Mucosa of stomach (tissue), 1 donor: ENCODE measurements around the gene DDO.

Source experiments
- H3K27me3 ChIP-seq: one replicate; pipeline ENCODE4 v1.7.0; 2013; ENCODE audit warnings: mild to moderate bottlenecking, low read length; ENCODE audit not compliant: control insufficient read depth, insufficient read depth
- H3K36me3 ChIP-seq: one replicate; pipeline ENCODE4 v1.7.0; 2013; ENCODE audit warnings: low read length; ENCODE audit not compliant: control insufficient read depth, insufficient read depth
- H3K4me1 ChIP-seq: one replicate; pipeline ENCODE4 v1.7.0; 2013; ENCODE audit warnings: mild to moderate bottlenecking, low read length; ENCODE audit not compliant: control insufficient read depth, insufficient read depth
- H3K4me3 ChIP-seq: one replicate; pipeline ENCODE4 v1.7.0; 2013; ENCODE audit warnings: low read length
- H3K9ac ChIP-seq: one replicate; pipeline ENCODE4 v1.7.0; 2013; ENCODE audit warnings: mild to moderate bottlenecking, low read length, moderate library complexity
- H3K9me3 ChIP-seq: one replicate; pipeline ENCODE4 v1.7.0; 2013; ENCODE audit warnings: mild to moderate bottlenecking, low read length, moderate library complexity; ENCODE audit not compliant: control insufficient read depth
- donor health status: Pancreatic carcinoma.

Gene DDO

DNA sequence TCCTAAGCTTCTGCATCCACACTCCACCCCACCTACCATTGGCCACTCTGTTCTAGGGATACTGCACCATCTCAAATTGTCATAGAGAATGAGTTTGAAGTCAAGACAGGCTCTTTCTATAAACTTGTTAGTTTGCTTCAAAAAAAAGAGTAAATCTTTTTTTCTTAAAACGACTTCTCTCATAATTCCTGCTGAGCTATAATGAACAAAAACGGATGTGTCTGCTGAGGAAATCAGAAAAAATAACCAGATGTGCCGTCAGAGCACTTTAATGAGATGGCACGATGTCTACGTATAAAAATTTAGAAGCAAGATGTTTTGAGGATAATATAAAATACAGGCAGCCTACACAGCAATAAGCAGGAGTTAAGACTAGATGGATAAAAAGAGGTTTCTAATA lies 24.0 kb upstream of the DDO start:
- Histone ChIP-seq H3K9me3 (no peaks in the 10 kb centered on the region), H3K36me3 (no peaks in the 10 kb centered on the region), H3K9ac (no peak overlapping the region), H3K4me1 (no peaks in the 10 kb centered on the region), H3K4me3 (no peak overlapping the region), H3K27me3 (no peaks in the 10 kb centered on the region)

DNA sequence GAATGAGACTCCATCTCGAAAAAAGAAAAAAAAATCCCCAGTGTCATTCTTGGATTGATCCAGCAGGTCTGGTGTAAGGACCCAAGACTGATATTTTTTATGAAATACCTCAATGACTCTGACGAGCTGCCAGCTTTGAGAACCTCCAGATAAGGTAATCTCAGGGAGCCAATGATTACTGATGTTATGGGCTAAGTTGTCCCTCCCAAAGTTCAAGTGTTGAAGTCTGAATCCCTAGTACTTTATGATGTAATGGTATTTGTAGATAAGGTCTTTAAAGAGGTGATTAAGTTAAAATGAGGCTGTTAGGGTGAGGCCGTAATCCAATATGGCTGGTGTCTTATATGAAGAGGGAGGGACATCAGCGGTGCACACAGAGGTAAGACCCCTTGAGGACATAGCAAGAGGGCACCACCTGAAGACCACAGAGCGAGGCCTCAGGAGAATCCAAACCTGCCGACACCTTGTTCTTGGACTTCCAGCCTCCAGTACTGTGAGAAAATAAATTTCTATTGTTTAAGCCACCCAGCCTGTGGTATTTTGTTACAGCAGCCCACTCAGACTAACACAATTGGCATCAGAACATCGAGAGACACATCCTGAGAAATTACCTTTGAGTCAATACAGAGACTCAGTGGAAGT lies 19.7 kb upstream of the DDO start:
- no peaks in the 10 kb centered on the region for H3K9me3 ChIP-seq
- H3K4me3 ChIP-seq = no peak overlapping the region
- no peak overlapping the region for H3K9ac ChIP-seq
- no peaks in the 10 kb centered on the region for H3K36me3 ChIP-seq
- H3K4me1 ChIP-seq = no peaks in the 10 kb centered on the region
- H3K27me3 ChIP-seq = peaks cover 2% of the 10 kb centered on the region

GRCh38 chr6:110432285-110432900 lies 17.0 kb upstream of the DDO start:
- Histone ChIP-seq H3K9me3 (no peaks in the 10 kb centered on the region), H3K4me3 (no peak overlapping the region), H3K9ac (no peak overlapping the region), H3K36me3 (no peaks in the 10 kb centered on the region), H3K4me1 (no peaks in the 10 kb centered on the region), H3K27me3 (peaks cover 4% of the 10 kb centered on the region)

- Histone ChIP-seq H3K36me3 (no peaks in the 10 kb centered on the region), H3K4me3 (no peak overlapping the region), H3K4me1 (no peaks in the 10 kb centered on the region), H3K27me3 (peaks cover 4% of the 10 kb centered on the region), H3K9me3 (no peaks in the 10 kb centered on the region), H3K9ac (no peak overlapping the region)
Observed at GRCh38 chr6:110430741-110431140, 15.4 kb upstream of the DDO start.

DNA sequence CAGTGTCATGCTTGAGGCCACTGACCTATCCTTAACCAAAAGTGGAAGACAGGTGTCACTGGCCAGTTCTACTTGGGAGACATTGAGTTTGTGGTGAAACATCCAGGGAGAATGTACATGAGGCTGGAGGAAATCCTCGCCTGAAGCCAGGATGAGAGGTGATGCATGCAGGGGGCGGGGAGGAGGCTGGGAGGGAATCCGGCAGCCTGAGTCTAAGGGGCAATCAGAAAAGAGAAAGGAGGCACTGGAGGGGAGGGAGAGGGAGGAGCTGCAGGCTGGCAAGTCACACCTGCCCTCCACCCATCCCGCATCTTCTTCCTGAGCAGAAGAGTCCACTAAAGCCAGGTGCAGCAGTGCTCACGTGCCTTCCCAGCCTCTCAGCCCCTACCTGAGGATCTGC lies 14.9 kb upstream of the DDO start:
- Histone ChIP-seq H3K9me3 (no peaks in the 10 kb centered on the region), H3K27me3 (peaks cover 4% of the 10 kb centered on the region), H3K36me3 (no peaks in the 10 kb centered on the region), H3K4me1 (no peaks in the 10 kb centered on the region), H3K4me3 (no peak overlapping the region), H3K9ac (no peak overlapping the region)

- no peaks in the 10 kb centered on the region for H3K4me1 ChIP-seq
- no peak overlapping the region for H3K9ac ChIP-seq
- no peaks in the 10 kb centered on the region for H3K9me3 ChIP-seq
- no peaks in the 10 kb centered on the region for H3K36me3 ChIP-seq
- peaks cover 4% of the 10 kb centered on the region for H3K27me3 ChIP-seq
- no peak overlapping the region for H3K4me3 ChIP-seq
Observed at GRCh38 chr6:110428153-110428552, 12.8 kb upstream of the DDO start.

DNA sequence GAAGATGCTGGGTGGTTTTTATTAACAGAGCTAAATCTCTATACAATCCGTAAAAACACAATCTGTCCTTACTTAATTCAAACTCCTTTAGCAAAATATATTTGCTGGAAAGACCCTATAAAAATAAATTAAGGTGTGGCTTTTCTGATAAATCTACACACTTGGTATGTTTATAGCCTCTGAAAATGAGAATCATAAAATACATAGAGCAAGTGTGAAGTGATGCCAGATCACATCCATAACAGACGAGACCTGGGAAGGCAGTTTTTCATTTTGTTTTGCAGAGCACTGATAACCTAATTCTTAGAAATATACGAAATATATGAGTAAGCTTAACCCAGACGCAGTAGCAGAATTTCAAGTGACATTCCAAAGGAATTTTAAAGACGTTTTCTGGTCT lies 10.4 kb upstream of the DDO start:
- Histone ChIP-seq H3K27me3 (peaks cover 4% of the 10 kb centered on the region), H3K9ac (no peak overlapping the region), H3K4me1 (no peaks in the 10 kb centered on the region), H3K9me3 (no peaks in the 10 kb centered on the region), H3K4me3 (no peak overlapping the region), H3K36me3 (no peaks in the 10 kb centered on the region)

DNA sequence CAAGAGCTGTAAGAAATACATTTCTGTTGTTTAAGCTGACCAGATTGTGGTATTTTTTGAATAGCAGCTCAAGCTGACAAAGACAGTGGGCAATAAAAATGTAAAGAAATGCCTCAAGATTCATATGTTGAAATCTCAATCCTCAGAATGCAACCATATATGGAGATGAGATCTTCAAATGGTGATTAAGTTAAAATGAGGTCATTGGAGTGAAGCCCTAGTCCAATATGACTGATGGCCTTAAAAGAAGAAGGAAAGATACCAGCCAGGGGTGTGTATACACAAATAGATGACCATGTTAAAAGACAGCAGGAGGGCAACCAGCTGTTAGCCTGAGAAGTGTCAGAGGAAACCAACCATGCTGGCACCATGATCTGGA lies 7.1 kb upstream of the DDO start:
- Histone ChIP-seq H3K4me1 (no peaks in the 10 kb centered on the region), H3K9ac (no peak overlapping the region), H3K9me3 (no peaks in the 10 kb centered on the region), H3K4me3 (no peak overlapping the region), H3K36me3 (no peaks in the 10 kb centered on the region), H3K27me3 (no peaks in the 10 kb centered on the region)

DNA sequence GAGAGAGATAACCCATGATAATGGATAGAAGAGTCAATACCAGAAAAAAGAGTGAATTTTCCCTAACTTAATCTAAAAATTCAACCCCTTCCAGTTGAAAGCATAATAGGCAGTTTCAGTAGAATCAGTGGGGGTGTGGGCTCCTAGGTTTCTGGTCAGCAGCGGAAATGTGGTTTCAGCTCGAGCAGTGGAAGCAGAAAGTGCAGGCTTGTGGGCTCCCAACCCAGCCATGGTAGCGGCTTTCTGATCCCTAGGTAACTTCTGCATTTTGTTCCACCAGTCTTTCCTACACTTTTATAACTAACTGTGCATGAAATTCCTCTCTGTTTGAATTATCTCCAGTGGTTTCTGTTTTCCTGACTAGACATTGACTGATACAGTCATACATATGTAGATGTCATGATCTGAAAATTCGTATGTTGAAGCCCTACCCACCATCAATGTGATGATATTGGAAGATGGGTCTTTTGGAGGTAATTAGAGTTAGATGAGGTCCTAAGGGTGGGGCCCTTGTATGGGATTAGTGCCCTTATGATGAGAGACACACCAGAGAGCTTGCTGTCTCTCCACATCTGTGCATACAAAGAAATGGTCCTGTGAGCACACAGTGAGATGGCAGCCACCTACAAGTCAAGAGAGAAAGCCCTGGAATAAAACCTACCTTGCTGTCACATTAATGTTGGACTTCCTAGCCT lies 6.5 kb upstream of the DDO start:
- Histone ChIP-seq H3K36me3 (no peaks in the 10 kb centered on the region), H3K4me3 (no peak overlapping the region), H3K9ac (no peak overlapping the region), H3K27me3 (no peaks in the 10 kb centered on the region), H3K4me1 (no peaks in the 10 kb centered on the region), H3K9me3 (no peaks in the 10 kb centered on the region)

- Histone ChIP-seq H3K9me3 (no peaks in the 10 kb centered on the region), H3K36me3 (no peaks in the 10 kb centered on the region), H3K4me3 (no peak overlapping the region), H3K9ac (no peak overlapping the region), H3K27me3 (no peaks in the 10 kb centered on the region), H3K4me1 (peaks cover 9% of the 10 kb centered on the region)
Observed at GRCh38 chr6:110419028-110419739, 3.8 kb upstream of the DDO start.

GRCh38 chr6:110418594-110418993 lies 3.2 kb upstream of the DDO start:
- Histone ChIP-seq H3K9me3 (no peaks in the 10 kb centered on the region), H3K9ac (no peak overlapping the region), H3K36me3 (no peaks in the 10 kb centered on the region), H3K27me3 (no peaks in the 10 kb centered on the region), H3K4me3 (no peak overlapping the region), H3K4me1 (peaks cover 9% of the 10 kb centered on the region)

DNA sequence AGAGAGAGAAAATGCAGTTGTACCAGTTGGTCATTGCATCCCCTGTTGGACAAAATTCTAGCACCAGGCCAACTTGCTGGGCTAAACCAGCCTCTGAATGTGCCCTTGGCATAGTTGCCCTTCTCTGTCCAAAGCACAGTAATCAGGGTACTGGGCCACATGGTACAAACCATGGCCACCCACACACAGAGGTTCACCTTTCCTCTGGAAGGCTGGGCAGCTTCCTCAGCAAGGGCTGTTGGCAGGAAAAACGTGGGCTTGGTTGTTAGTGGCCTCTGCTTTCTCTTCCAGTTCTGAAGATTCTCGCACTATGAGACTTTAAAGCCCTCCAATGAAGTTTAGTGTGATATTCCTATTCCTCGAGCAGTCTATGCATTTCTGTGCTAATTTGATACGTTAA lies 706 bp downstream of the DDO start:
- Histone ChIP-seq H3K4me1 (peaks cover 9% of the 10 kb centered on the region), H3K4me3 (peak overlapping the region; percentile 27), H3K9me3 (no peaks in the 10 kb centered on the region), H3K36me3 (no peaks in the 10 kb centered on the region), H3K27me3 (no peaks in the 10 kb centered on the region), H3K9ac (peak overlapping the region; percentile 49)
